SK-MEL-5 (cell line): Measurements from ENCODE around the gene KCNJ11. TPM values are rescaled to one million over a fixed set of nuclear protein-coding genes. Genes with fewer than 3 reads are reported as not detected.

ENCODE experiments used
- DNase-seq: peaks from one replicate; pipeline ENCODE4 v3.0.0-alpha.2; 2016; ENCODE audit warnings: low read depth, low spot score
- in situ Hi-C: cut with HindIII; loops from 2 replicates; pipeline ENCODE4 v1.10.0; 2016; ENCODE audit warnings: low sequenced_read_pairs, high pct_unique_total_duplicates, low pct_unique_long_range_greater_than_20kb
- total RNA-seq: library from RNA; depleted of rRNA; stranded (reverse); fragments of >200 nt; shearing (Covaris generic); gene quantifications from 2 replicates; pipeline ENCODE4 v1.2.3, GENCODE V29; 2014

Gene KCNJ11
- total RNA-seq, 1 experiment from 2014 or later = not detected

GRCh38 chr11:17412488-17413180 is 24.2 kb upstream of the KCNJ11 start:
- no peak for DNase-seq
- in situ Hi-C loops = no loop called here

- in situ Hi-C loops = no loop called here
- DNase-seq = no peak
Measured at GRCh38 chr11:17411418-17411817, 23.0 kb upstream of the KCNJ11 start.

- DNase-seq = no peak
- in situ Hi-C loops = no loop called here
Measured at GRCh38 chr11:17410606-17411379, 22.3 kb upstream of the KCNJ11 start.

- no peak for DNase-seq
- in situ Hi-C loops = no loop called here
Measured at GRCh38 chr11:17408641-17409040, 20.2 kb upstream of the KCNJ11 start.

DNA sequence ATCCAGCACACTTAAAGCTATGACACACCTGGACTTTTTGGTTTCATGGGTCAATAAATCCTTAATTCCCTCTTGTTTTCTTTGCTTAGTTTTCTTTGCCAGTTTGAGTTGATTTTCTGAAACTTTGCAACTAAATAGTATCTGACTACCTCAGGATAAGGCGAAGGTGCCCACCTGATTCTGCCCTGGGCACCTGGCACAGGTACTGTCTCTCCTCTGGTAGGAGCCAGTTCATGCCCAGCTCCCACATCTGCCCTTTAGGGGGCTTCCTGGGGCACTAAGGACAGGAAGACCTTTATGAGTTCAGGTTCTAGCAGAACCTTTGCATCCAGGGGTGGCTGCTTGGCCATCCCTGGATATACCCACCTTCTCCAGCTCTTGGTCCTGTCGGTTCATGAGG is 19.6 kb upstream of the KCNJ11 start:
- in situ Hi-C loops = no loop called here
- no peak for DNase-seq

- in situ Hi-C loops = no loop called here
- peak; percentile 22 for DNase-seq
Measured at GRCh38 chr11:17407575-17407974, 19.1 kb upstream of the KCNJ11 start.

DNA sequence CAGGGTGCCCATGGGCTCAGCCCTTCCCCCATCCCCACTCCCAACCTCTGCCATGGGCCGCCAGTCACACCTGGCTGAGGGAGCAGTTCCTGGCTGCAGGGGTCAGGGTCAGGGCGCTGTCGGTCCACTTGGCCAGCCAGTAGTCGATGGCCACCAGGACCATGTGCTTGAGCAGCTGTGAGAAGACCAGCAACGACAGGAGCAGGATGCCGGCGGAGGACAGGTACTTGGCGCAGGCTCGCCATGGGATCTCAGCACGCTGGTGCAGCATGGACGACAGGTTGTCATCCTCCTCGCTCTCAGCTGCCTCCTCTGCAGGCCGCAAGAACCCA is 18.3 kb upstream of the KCNJ11 start:
- in situ Hi-C loops = no loop called here

GRCh38 chr11:17406082-17406817 is 17.8 kb upstream of the KCNJ11 start:
- in situ Hi-C loops = no loop called here
- DNase-seq = no peak

More for the DNA sequence above, 18.3 kb upstream of the KCNJ11 start:
- no peak for DNase-seq

GRCh38 chr11:17405232-17406005 is 17.0 kb upstream of the KCNJ11 start:
- peak; percentile 20 for DNase-seq
- in situ Hi-C loops = no loop called here

DNA sequence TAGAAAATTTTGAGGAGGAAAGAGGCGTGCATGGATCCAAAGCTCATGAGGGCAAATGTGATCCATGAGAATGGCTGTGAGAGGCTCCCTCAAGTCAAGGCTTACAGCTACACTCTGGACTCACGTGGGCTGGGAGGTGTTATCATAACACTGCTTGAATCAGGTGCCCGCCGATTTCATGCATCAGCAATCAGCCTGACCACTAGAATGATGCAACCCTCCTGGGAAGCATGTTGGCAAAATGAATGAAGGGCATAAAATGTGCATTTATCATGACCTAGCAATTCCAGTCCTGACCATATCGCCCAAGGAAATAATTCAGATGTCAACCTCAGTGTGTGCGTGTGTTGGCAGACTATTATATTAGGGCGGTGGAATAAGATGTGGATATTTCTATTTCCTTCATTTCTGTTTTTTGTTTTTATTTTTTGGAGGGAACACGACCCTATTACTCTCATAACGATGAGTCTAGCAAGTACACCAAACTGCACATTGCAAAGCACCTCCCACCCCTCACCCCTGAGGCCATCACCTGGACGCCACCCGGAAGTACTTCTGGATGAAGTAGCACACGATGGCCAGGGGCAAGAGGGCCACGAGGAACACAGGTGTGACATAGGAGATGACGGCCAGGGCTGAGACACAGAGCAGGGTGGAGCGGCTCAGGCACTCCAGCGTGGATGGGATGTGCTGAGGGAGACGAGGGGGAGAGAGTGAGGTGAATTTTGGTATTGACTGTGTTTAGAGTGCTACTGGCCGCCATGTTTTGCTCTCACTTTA is 15.7 kb upstream of the KCNJ11 start:
- in situ Hi-C loops = no loop called here
- peak; percentile 22 for DNase-seq

- no peak for DNase-seq
- in situ Hi-C loops = no loop called here
Measured at GRCh38 chr11:17402486-17402885, 14.0 kb upstream of the KCNJ11 start.

DNA sequence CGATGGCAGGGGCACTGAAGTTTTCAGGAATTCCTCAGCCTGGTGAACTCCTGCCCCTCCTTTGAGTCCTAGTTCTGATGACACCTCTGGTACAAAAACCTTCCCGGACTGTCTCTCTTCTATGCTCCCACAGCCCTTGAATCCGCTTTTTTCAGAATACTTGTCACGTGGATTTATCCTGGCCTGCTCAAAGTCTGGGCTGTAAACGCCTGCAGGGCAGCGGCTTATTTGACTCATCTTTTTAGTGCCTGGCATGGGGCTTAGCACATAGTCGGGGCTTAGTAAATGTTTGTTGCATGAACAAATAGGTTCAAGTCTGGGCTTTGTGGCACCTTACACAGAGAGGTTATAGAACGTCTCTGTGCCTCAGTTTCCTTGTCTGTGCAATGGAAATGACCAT is 13.4 kb upstream of the KCNJ11 start:
- DNase-seq = no peak

GRCh38 chr11:17401316-17401715 is 12.9 kb upstream of the KCNJ11 start:
- in situ Hi-C loops = no loop called here
- DNase-seq = no peak

More for the DNA sequence above, 13.4 kb upstream of the KCNJ11 start:
- in situ Hi-C loops = no loop called here

DNA sequence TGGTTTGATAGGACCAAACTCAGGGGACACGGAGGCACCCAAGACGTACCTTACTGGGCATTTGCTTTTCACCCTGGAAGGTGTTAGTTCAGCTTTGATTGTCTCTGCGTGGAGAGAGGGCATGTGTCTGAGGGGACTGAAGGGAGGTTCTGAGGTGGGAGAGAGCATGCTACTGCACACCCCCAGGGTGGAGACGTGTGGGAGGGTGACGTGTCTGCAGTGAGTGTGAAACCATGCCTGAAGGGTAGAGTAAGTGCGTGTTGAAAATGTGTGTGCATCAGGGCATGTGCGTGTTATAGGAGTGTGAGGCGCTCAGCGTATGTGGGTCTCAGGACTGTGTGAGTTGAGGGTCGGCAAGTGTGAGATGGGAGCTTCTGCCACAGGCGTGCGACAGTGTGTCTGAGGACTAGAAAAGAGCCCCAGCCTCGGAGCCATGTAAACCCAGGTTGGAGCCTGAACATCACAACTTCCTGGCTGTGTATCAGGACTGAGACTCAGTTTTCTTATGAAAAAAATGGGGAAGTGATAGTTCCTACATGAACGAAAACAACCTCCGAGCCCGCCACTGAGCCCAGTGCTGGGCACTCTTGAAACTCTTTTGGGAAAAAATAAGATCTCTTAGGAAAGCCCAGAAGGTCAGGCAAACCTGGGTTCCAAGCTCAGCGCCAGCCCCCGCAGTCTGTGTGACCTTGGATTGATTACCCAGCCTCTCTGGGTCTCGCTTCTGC is 11.8 kb upstream of the KCNJ11 start:
- no peak for DNase-seq
- in situ Hi-C loops = no loop called here

- in situ Hi-C loops = no loop called here
- DNase-seq = no peak
Measured at GRCh38 chr11:17399236-17399635, 10.8 kb upstream of the KCNJ11 start.

GRCh38 chr11:17397311-17398002 is 9.0 kb upstream of the KCNJ11 start:
- no peak for DNase-seq
- in situ Hi-C loops = no loop called here
